ENCODE results near the gene SP1.

GRCh38 chr12:53338017-53338416 lies 42.0 kb upstream of the SP1 start:
- TF ChIP-seq CTCF (IDR thresholded peaks at IDR 0.05) = no peak
- TF ChIP-seq POLR2A (IDR thresholded peaks at IDR 0.05) = no peak

Data from testis (tissue), 2 donors.